Activated T-helper 2 cell treated with anti-CD3 and anti-CD28 coated beads, Interferon-gamma antibody, Interleukin-2, Interleukin-4, amounts not matched to agents 10 μg/mL and 5 μg/mL and 100 μg/mL, durations not matched to agents 14 hours and 24 hours and 36 hours (primary cell): ENCODE results near the gene ADAM8. TPM values are rescaled to one million over a fixed set of nuclear protein-coding genes. Genes with fewer than 3 reads are reported as not detected.
A peak's percentile ranks its signal among the peaks of the same experiment; 100 is the strongest.

Experiments used
- DNase-seq: peaks from one replicate; pipeline ENCODE4 v3.0.0; 2021; ENCODE audit warnings: low spot score
- H3K27ac Mint-ChIP-seq: one replicate; pipeline ENCODE4 v1.8.0; 2021; ENCODE audit warnings: mixed read lengths
- H3K27me3 Mint-ChIP-seq: one replicate; pipeline ENCODE4 v1.8.0; 2021; ENCODE audit warnings: low read depth, mixed read lengths
- H3K36me3 Mint-ChIP-seq: one replicate; pipeline ENCODE4 v1.8.0; 2021; ENCODE audit warnings: low read depth, mixed read lengths
- H3K4me1 Mint-ChIP-seq: one replicate; pipeline ENCODE4 v1.8.0; 2021; ENCODE audit warnings: low read depth, mixed read lengths
- H3K4me3 Mint-ChIP-seq: one replicate; pipeline ENCODE4 v1.8.0; 2021; ENCODE audit warnings: low read depth, mild to moderate bottlenecking, moderate library complexity, mixed read lengths
- H3K9me3 Mint-ChIP-seq: one replicate; pipeline ENCODE4 v1.8.0; 2021; ENCODE audit warnings: mixed read lengths
- intact Hi-C: fragments of 100-400 bp; cut with micrococcal nuclease; formaldehyde crosslinking; loops from one replicate; pipeline ENCODE4 v1.15.1; 2023
- total RNA-seq: library from RNA; stranded (reverse); gene quantifications from 2 replicates; pipeline ENCODE4 v1.2.3, GENCODE V29; 2022

ADAM8 gene
- total RNA-seq, 1 donor from 2014 or later = 214 TPM

DNA sequence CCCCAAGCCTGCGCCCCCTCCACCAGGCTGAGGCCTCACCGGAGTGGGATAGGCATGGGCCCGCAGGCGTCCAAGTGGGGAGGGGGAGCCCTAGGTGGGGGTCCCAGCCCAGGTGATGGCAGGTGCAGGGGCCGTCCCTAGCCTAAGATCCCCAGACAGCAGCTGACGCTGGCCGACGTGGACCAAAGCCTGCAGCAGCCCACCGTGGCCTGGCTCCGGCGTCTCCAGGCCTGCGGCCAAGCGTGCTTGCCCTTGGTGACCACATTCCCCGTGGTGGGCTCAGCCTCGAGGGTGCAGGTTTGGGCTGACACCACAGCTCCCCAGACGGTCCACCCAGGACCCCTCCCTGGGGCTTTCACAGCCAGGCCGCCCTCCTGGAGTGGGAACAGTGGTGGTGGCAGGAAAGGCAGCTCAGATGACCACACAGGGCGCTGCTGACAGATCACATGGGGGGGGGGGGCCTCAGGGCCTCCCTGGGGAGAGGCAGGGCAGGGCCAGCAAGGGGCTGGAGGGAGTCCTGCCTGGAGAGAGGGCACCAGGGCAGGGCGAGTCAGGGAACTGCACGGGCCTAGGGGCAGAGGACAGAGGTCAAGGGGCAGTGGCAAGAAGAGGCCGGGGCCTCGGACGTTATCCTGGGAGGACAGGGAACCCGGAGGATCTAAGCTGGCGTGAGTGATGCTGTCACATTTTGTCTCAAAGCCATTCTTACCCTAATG lies 767 bp upstream of the ADAM8 start:
- Mint-ChIP-seq H3K27me3 (no peaks in the 10 kb centered on the region), H3K36me3 (peaks cover 36% of the 10 kb centered on the region), H3K4me1 (peaks cover 18% of the 10 kb centered on the region), H3K4me3 (peak overlapping the region; percentile 79), H3K27ac (no peak overlapping the region), H3K9me3 (no peaks in the 10 kb centered on the region)
- DNase-seq = no peak
- intact Hi-C loops = no loop called here

DNA sequence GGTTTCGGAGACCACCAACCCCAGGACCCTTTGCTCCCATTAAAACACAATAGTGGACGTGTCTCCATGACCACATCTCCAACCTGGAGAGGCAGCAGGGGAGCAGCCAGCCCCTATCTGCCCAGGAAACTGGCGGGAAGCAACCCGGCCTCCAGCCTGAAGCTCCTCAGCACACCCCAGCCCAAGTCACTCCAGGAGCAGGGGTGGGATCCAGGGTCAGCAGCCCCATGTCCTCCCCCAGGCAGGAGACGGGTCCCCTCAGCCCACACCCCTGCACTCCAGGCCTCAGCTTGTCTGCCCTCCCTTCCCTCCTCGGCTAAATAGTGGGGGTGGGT lies 601 bp downstream of the ADAM8 start:
- H3K4me1 Mint-ChIP-seq = peaks cover 18% of the 10 kb centered on the region
- H3K27ac Mint-ChIP-seq = peak overlapping the region; percentile 84
- H3K27me3 Mint-ChIP-seq = no peaks in the 10 kb centered on the region
- peak overlapping the region; percentile 91 for H3K4me3 Mint-ChIP-seq
- peaks cover 36% of the 10 kb centered on the region for H3K36me3 Mint-ChIP-seq
- intact Hi-C loops = loop anchor here (1.0 kb wide), 1 partner anchor 113 kb away; no protein-coding TSS in a partner anchor
- H3K9me3 Mint-ChIP-seq = no peaks in the 10 kb centered on the region
- DNase-seq = no peak

DNA sequence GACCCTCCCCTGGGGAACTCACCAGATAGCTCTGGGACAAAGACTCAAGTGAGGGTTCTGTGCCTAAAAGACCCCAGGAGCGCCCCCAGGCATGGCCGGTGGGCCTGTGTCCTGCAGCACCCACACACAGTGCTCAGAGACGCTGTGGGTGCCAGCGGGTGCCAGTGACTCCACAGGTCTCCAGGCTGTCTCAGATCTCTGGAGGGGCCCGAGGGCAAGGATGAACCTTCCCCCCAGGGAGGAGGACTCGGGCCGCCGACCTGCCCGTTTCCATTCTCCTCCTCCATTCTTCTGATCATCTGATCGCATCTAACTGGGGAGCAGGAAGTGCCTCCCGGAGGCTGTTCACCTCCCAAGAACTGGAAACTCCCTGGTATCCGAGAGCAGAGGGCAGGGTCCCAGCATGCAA lies 980 bp downstream of the ADAM8 start:
- peak overlapping the region; percentile 84 for H3K27ac Mint-ChIP-seq
- no peaks in the 10 kb centered on the region for H3K27me3 Mint-ChIP-seq
- H3K9me3 Mint-ChIP-seq = no peaks in the 10 kb centered on the region
- peak overlapping the region; percentile 91 for H3K4me3 Mint-ChIP-seq
- DNase-seq = peak; percentile 33
- peaks cover 18% of the 10 kb centered on the region for H3K4me1 Mint-ChIP-seq
- intact Hi-C loops = loop anchor here (1.0 kb wide), 4 partner anchors 14 to 131 kb away; partner anchors contain the start of genes TUBGCP2 and ZNF511
- H3K36me3 Mint-ChIP-seq = peaks cover 37% of the 10 kb centered on the region

DNA sequence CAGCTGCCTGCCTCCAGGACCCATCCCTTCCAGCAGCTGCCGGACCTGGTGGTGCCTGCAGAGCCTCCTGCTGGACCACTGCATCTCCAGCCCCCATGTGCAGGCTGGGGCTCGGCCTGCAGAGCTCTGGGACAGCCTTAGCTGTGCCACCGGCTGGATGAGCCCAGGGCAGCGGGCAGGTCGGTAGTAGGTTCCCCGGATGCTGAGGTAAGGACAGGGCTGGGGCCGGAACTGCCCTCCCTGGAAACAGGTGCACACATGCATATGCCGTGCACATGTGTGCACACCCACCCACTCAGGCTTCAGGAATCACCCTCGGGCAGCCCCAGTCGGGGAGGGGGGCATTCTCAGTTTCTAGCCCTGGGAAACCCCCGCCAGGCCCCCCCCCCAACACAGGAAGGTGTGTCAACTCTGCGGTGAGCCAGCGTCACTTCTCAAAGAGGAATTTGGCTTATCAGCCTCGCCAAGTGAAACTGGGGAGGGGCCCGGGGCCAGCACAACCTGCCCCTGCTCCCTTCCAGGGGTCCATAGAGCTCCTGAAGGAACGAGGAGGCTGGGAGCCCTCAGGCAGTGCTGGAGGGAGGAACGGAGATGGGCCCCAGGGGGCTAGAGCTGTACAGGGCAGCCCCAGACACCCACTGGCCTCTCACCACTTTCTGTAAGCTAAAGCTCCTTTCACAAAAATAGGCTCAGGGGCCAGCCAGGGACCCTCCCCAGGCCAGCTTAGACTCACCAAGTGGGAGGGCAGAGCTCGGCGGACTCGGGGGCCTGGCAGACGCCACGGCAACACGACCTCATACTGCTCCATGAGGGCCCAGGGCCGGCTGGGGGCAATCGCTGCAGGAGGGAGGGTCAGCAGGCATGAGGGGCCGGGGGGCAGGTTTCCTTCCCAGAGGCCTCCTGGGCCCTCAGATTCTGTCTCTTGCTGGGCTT lies 1.7 kb downstream of the ADAM8 start:
- no peaks in the 10 kb centered on the region for H3K27me3 Mint-ChIP-seq
- DNase-seq = peak; percentile 70
- peaks cover 42% of the 10 kb centered on the region for H3K36me3 Mint-ChIP-seq
- H3K4me1 Mint-ChIP-seq = peaks cover 18% of the 10 kb centered on the region
- H3K27ac Mint-ChIP-seq = peak overlapping the region; percentile 84
- H3K9me3 Mint-ChIP-seq = no peaks in the 10 kb centered on the region
- intact Hi-C loops = loop anchor here (1.0 kb wide), 3 partner anchors 14 to 131 kb away; partner anchors contain the start of genes TUBGCP2 and ZNF511
- peak overlapping the region; percentile 91 for H3K4me3 Mint-ChIP-seq

DNA sequence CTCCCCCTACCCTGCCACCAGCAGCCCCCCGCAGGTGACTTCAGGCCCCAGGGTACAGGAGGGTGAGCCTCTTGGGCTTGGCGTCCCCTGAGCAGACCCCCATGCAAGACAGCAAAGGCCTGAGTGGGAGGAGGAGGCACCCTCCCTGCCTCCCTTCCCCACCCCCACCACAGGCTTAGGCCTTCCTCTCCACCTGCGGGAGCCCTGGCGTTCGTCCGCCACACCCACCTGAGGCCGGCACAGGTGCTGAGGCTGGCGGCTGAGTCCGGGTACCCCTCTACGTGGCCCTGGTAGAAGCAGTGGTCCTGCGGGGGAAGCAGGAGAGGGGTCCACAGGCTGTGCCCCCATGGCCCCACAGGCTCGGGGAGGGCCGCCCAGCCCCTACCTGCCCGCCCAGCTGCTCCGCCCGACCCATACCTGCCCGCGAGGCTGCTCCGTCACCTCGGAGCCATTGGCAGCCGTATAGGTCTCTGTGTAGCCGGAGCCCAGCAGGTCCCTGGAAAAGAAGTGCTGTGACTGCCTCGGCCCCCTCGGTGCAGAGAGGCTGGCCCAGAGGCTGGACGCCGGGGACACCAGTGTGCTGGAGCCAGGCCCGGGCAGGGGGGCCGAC lies 3.0 kb downstream of the ADAM8 start:
- no peak for DNase-seq
- Mint-ChIP-seq H3K9me3 (no peaks in the 10 kb centered on the region), H3K27ac (no peak overlapping the region), H3K4me3 (no peak overlapping the region), H3K27me3 (no peaks in the 10 kb centered on the region), H3K4me1 (peaks cover 13% of the 10 kb centered on the region), H3K36me3 (peaks cover 31% of the 10 kb centered on the region)
- intact Hi-C loops = no loop called here

DNA sequence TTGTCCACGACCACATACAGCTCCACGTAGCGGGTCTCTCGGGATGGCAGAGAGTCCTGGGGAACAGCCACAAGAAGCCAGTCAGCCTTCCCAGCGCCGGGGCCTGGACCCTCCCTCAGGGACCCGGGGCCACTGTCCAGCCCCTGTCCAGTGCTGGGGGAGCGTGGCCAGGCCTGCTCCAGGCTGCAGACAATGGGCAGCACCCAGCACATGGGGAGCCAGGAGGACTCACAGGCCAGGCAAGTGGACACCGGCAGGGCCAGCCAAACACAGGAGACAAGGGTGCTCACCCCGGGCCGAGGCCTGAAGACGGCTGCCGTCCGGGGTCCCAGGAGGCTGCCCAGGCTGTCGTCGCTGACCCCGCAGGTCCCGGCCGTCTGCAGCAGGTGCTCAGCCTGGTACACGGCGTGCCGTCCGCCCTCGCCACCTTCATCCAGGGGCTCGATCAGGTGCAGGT lies 3.7 kb downstream of the ADAM8 start:
- no peak overlapping the region for H3K27ac Mint-ChIP-seq
- DNase-seq = no peak
- peaks cover 31% of the 10 kb centered on the region for H3K36me3 Mint-ChIP-seq
- H3K4me1 Mint-ChIP-seq = peaks cover 6% of the 10 kb centered on the region
- no peaks in the 10 kb centered on the region for H3K9me3 Mint-ChIP-seq
- intact Hi-C loops = no loop called here
- no peak overlapping the region for H3K4me3 Mint-ChIP-seq
- H3K27me3 Mint-ChIP-seq = no peaks in the 10 kb centered on the region

DNA sequence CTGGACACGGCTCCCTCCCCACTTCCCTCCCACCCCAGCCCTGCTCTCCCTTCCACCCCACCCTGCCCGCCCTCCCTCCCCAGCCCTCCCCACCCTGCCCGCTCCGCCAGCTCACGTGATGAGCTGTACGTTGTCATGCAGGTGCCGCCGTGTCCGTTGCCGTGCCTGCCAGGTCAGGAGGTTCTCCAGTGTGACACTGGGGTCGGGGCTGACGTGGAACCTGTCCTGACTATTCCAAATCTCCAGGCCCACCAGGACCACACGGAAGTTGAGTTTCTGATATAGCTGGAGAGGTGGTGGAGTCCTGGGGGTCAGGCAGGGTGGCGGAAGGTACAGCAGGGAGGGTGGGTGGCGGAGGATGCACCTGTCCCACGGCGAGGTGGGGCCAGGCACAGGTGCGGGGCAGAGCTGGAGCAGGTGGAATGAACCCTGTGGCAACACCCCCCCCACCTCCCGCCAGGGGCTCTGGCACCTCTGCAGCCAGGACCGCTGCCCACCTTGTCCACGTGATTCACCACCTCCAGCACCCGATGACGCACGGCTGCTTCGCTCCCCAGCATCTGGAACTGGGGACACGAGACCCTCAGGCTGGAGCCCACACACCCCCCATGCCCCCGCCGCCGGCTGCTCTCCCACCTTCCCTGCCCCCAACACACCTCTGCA lies 4.2 kb downstream of the ADAM8 start:
- Mint-ChIP-seq H3K27me3 (no peaks in the 10 kb centered on the region), H3K4me1 (peaks cover 3% of the 10 kb centered on the region), H3K9me3 (no peaks in the 10 kb centered on the region), H3K4me3 (no peak overlapping the region), H3K27ac (no peak overlapping the region), H3K36me3 (peaks cover 31% of the 10 kb centered on the region)
- intact Hi-C loops = no loop called here
- no peak for DNase-seq

DNA sequence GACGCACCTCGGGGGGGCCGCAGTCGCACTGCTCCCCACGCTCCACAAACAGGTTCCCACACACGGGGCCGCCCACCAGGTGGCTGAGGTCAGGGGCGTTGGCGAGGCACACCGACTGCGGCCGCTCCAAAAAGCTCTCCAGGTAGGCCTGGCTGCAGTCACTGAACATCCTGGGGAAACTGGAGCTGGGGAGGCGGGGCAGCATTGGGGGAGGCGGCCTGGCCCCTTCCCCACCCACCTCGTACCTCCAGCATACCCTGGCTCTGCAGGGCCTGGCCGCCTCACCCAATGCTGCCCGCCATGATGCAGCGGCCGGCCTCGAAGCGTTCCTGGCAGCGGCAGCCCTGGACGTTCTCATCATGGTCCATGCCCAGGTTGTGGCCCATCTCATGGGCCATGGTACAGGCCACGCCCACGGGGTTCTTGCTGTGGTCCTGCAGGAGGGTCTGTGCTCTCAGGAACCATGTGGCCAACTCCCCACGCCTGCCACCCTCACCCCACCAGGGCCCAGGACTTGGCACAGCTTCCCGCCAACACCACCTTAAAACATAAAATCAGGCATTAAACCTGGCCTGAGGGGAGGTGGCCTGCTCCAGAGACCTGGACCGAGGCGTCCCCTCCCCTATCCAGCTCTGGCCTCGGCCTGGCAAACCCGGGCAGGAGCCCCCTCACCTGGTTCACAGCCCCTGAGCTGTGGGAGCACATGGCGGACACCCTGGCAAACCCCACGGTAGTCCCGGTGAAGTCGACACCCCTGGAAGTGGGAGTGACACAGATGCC lies 5.0 kb downstream of the ADAM8 start:
- no peak overlapping the region for H3K4me3 Mint-ChIP-seq
- peaks cover 3% of the 10 kb centered on the region for H3K4me1 Mint-ChIP-seq
- H3K9me3 Mint-ChIP-seq = no peaks in the 10 kb centered on the region
- H3K36me3 Mint-ChIP-seq = peaks cover 31% of the 10 kb centered on the region
- no peak for DNase-seq
- no peaks in the 10 kb centered on the region for H3K27me3 Mint-ChIP-seq
- intact Hi-C loops = no loop called here
- no peak overlapping the region for H3K27ac Mint-ChIP-seq

DNA sequence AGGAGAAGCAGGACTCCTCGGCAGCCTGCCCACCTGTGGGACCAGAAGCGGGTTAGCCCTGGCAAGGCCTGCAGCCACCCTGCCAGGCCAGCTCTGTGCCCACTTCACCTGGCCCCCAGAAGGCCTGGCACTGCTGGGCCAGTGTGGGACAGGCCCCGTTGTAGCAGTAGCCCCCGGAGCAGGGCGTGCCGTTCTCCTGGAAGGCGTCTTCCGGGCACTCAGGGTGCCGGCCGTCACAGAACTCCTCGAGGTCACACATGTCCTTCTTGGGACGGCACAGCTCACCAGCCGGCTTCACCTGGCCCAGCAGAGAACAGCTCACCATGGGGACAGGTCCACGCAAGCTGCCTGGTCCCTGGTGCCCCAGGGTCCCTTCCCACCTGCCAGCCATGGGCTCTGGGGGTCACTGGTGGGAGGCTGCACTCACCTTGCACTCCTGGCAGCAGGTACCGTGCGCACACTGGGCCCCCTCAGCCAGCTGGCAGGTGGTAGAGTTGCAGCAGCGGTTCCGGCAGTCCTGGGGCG lies 5.8 kb downstream of the ADAM8 start:
- peaks cover 5% of the 10 kb centered on the region for H3K4me1 Mint-ChIP-seq
- no peak for DNase-seq
- H3K36me3 Mint-ChIP-seq = peaks cover 32% of the 10 kb centered on the region
- H3K27me3 Mint-ChIP-seq = no peaks in the 10 kb centered on the region
- no peak overlapping the region for H3K27ac Mint-ChIP-seq
- H3K9me3 Mint-ChIP-seq = no peaks in the 10 kb centered on the region
- H3K4me3 Mint-ChIP-seq = no peak overlapping the region
- intact Hi-C loops = no loop called here

DNA sequence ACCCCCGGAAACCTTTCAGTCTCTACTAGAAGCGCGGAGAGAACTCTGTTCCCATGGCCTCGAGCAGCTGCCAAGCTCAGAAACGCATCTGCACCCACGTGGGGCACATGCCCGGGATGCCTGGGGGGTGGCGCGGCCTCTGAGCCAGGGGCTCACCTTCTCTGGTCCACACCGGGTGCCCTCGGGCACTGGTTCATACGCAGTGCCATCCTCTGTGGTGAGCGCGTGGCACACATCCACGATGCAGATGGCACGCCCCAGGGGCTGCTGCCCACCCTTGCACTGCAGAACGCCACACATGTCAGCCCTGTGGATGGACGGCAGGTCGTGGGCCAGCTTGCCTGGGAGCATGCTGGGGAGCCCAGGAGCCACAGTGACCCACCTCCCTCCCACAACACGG lies 6.5 kb downstream of the ADAM8 start:
- no peak overlapping the region for H3K27ac Mint-ChIP-seq
- H3K4me1 Mint-ChIP-seq = peaks cover 11% of the 10 kb centered on the region
- H3K9me3 Mint-ChIP-seq = no peaks in the 10 kb centered on the region
- peaks cover 34% of the 10 kb centered on the region for H3K36me3 Mint-ChIP-seq
- no peak overlapping the region for H3K4me3 Mint-ChIP-seq
- DNase-seq = no peak
- no peaks in the 10 kb centered on the region for H3K27me3 Mint-ChIP-seq
- intact Hi-C loops = no loop called here

DNA sequence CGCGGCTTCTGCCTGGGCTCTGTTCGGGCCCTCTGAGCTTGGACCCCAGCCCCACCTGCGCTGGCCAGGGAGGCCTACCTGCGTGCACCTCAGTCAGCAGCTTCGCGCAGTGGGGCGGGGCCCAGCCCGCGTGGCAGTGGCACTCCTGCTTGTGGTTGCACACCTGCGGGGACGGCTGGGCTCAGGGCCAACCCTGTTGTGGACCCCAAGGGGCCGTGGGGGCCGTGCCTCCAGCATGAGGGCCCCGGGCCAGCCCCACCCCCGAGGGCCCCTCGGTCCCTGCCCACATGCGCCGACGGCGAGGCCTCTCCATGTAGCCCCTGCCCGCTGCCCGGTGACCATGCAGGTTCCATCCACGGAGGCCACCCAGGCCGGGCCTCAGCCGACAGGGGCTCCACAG lies 7.3 kb downstream of the ADAM8 start:
- peaks cover 31% of the 10 kb centered on the region for H3K36me3 Mint-ChIP-seq
- intact Hi-C loops = no loop called here
- H3K27ac Mint-ChIP-seq = no peak overlapping the region
- no peak overlapping the region for H3K4me3 Mint-ChIP-seq
- H3K9me3 Mint-ChIP-seq = no peaks in the 10 kb centered on the region
- H3K27me3 Mint-ChIP-seq = no peaks in the 10 kb centered on the region
- DNase-seq = no peak
- peaks cover 13% of the 10 kb centered on the region for H3K4me1 Mint-ChIP-seq
